Raji (cell line): ENCODE measurements around the gene RNF175.

Source experiments
- POLR2A ChIP-seq: IDR thresholded peaks from 2 replicates; pipeline ENCODE4 v1.6.1; 2011; ENCODE audit warnings: low read depth, low read length, control low read depth; ENCODE audit not compliant: insufficient read depth

Gene RNF175

DNA sequence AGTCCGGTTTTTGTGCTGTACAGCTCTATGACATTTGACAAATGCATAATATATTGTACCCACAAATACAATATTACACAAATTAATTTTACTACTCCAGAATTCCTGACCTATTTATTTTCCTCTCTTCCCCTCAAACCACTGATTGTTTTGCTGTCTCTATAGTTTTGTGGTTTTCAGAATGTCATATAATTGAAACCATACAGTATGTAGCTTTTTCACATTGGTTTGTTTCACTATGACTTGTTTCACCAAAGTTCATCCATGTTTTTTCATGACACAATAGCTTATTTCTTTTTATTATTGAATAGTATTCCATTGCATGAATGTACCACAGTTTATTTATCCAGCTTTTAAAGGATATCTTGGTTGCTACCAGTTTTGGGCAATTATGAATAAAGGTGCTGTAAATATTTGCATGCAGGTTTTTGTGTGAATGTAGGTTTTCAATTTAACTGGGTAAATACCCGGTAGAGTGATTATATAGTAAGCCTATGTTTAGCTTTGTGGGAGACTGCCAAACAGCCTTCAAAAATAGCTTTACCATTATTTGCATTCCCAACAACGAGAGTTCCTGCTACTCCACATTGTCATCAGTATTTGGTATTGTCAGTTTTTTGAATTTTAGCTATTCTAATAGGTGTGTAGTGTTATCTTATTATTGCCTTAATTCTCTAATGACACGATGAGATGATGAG lies 25.9 kb downstream of the RNF175 start:
- no peak for TF ChIP-seq POLR2A

DNA sequence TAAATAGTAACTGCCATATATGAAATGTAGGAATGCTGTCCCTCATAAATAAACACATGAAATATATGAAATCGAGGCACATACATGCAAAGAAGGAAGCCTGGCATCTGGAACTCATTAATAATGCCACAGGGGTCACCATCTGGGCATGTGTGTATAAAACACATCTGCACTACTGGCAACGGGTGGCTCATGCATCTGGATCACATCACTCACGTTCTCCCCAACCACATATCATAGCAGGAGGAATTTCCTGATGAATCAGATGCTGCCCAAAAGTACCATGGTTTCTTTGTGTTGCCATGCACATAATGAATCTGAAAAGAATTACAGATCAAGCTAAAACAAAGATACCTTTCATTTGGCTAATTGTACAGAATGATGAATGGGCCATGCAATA lies 28.6 kb downstream of the RNF175 start:
- no peak for TF ChIP-seq POLR2A

DNA sequence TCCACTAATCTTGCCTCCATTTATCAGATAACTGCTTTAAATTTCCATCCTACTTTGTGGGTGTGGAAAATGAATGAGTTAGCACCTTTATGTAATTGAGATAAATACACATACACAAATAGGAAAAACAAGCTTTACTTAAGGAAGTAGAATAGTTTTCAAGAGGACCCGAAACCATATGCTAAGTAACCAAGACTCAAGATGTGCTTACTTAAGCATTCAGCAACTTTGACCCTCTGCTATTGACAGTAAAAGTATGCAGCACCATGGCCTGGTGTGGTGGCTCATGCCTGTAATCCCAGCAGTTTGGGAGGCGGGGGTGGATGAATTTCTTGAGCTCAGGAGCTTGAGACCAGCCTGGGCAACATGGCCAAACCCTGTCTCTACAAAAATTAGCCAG lies 29.9 kb downstream of the RNF175 start:
- TF ChIP-seq POLR2A: no peak

DNA sequence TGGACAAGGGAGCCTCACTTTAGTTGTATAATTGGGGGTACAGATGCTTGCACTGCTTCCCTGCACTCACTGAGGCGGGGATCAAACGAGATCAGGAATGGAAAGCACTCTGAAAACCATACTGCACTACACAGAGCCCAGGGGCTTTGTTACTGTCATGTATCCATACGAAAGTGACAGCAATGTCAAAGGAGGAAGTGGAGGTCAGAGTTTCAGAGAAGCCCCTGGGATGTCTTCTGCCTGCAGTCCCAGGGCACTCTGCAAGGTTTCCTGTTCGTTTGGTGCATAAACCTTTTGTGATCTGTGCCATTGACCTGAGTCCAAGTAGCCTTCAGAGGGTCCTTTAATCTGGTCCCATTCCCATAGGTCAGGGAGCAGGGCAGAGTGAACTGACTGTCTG lies 31.2 kb downstream of the RNF175 start:
- no peak for TF ChIP-seq POLR2A

GRCh38 chr4:153728151-153728550 lies 31.7 kb downstream of the RNF175 start:
- TF ChIP-seq POLR2A: no peak

- no peak for TF ChIP-seq POLR2A
Measured at GRCh38 chr4:153725831-153726154, 34.0 kb downstream of the RNF175 start.

- TF ChIP-seq POLR2A: no peak
Measured at GRCh38 chr4:153725136-153725830, 34.5 kb downstream of the RNF175 start.

DNA sequence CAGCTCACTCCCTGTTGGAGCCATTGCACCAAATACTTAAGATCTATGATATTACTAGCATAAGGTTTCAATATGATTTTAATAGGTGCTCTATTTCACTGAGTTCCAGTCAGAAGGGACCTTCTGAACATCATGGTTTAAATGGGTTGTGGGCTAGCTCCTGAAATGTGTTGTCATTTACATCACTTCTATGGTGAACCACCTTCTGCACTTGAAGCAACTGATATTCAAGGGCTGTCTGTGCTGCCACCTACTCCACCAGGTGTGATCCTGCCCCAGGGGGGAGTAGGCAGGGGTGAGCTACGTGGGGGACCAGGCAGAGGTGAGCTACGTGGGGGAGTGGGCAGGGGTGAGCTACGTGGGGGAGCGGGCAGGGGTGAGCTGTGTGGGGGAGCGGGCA lies 35.2 kb downstream of the RNF175 start:
- no peak for TF ChIP-seq POLR2A

GRCh38 chr4:153722036-153722435 lies 37.8 kb downstream of the RNF175 start:
- TF ChIP-seq POLR2A: no peak

- no peak for TF ChIP-seq POLR2A
Measured at GRCh38 chr4:153713866-153714646, 45.8 kb downstream of the RNF175 start.

GRCh38 chr4:153710681-153711080 lies 49.1 kb downstream of the RNF175 start:
- no peak for TF ChIP-seq POLR2A

DNA sequence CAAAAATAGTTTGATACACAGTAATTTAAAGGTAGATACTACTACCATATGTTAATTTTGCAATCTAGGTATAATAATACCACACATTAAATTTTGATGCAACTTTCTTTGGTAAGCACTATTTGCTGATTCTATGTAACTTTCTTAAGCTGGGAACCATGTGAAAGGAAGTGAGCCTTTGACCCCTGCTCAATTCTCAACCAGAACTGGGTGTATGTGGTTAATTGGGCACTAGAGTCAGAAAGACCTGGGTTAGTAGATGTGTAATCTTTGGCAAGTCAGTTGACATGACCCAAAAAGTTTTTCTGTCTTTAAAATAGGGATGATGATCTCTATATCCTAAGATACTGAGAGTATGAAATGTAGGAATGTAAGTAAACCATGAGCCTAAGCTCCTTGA lies 53.3 kb downstream of the RNF175 start:
- no peak for TF ChIP-seq POLR2A

- TF ChIP-seq POLR2A: no peak
Measured at GRCh38 chr4:153705743-153706468, 53.9 kb downstream of the RNF175 start.

GRCh38 chr4:153704522-153704921 lies 55.3 kb downstream of the RNF175 start:
- TF ChIP-seq POLR2A: no peak

DNA sequence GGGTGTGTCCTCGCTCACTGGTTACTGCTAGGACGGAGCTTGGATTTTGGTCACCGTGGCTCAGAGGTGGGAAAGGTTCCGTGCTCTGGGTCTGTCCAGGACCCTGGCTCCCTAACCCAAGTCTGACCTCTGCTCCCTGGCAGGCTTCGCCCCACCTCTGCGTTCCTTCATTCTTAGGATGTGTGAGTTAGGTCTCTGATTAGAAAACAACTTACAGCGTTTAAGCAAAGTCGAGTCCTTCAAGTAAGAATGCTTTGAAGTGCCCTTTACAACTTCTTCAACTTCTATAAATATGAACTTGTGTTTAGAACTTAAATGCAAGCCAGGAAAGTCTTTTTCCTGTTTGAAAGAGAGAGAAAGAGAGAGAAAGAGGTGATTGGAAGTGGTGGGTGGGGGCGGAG lies 74.9 kb downstream of the RNF175 start:
- TF ChIP-seq POLR2A: no peak
